ENCODE measurements around the gene TIMD4. TPM values are rescaled to one million over a fixed set of nuclear protein-coding genes. Genes with fewer than 3 reads are reported as not detected.
"Not testable (repeated sequence)": the region's sequence is repeated elsewhere in the genome, so short reads cannot be mapped to it uniquely, and the experiment has no call there.

TIMD4 gene
- total and polyA plus RNA-seq, 2 experiments from 2014 or later = 0.18 TPM; not detected in 1

GRCh38 chr5:156981481-156981880 lies 18.5 kb upstream of the TIMD4 start:
- no peaks in the 10 kb centered on the region for H3K9me3 ChIP-seq (ENCODE audit: low read depth)
- H3K27ac ChIP-seq = no peak overlapping the region
- no peak for DNase-seq (ENCODE audit: low read depth in 1 of 2, low spot score in 1 of 2)
- H3K4me3 ChIP-seq = no peak overlapping the region
- no peaks in the 10 kb centered on the region for H3K36me3 ChIP-seq
- H3K4me1 ChIP-seq (ENCODE audit: low read depth) = no peaks in the 10 kb centered on the region
- TF ChIP-seq CTCF (IDR thresholded peaks at IDR 0.05; ENCODE audit: low read depth, low read length) = no peak
- no peaks in the 10 kb centered on the region for H3K27me3 ChIP-seq

- H3K27me3 ChIP-seq = no peaks in the 10 kb centered on the region
These were observed 11.3 kb upstream of the TIMD4 start for GRCh38 chr5:156974328-156974727.

GRCh38 chr5:156971848-156972525 lies 9.0 kb upstream of the TIMD4 start:
- Histone ChIP-seq H3K27ac (no peak overlapping the region), H3K4me1 (ENCODE audit: low read depth) (no peaks in the 10 kb centered on the region), H3K27me3 (no peaks in the 10 kb centered on the region), H3K36me3 (no peaks in the 10 kb centered on the region), H3K9me3 (ENCODE audit: low read depth) (no peaks in the 10 kb centered on the region), H3K4me3 (no peak overlapping the region)
- no peak for DNase-seq (ENCODE audit: low read depth in 1 of 2, low spot score in 1 of 2)
- TF ChIP-seq CTCF (IDR thresholded peaks at IDR 0.05; ENCODE audit: low read depth, low read length) = no peak

More at GRCh38 chr5:156974328-156974727, 11.3 kb upstream of the TIMD4 start:
- no peaks in the 10 kb centered on the region for H3K36me3 ChIP-seq
- no peak overlapping the region for H3K4me3 ChIP-seq
- no peak overlapping the region for H3K27ac ChIP-seq
- no peak for TF ChIP-seq CTCF (IDR thresholded peaks at IDR 0.05; ENCODE audit: low read depth, low read length)
- H3K9me3 ChIP-seq (ENCODE audit: low read depth) = no peaks in the 10 kb centered on the region
- no peaks in the 10 kb centered on the region for H3K4me1 ChIP-seq (ENCODE audit: low read depth)
- DNase-seq (ENCODE audit: low read depth in 1 of 2, low spot score in 1 of 2) = no peak

GRCh38 chr5:156971415-156971814 lies 8.4 kb upstream of the TIMD4 start:
- Histone ChIP-seq H3K27ac (no peak overlapping the region), H3K9me3 (ENCODE audit: low read depth) (no peaks in the 10 kb centered on the region), H3K4me3 (no peak overlapping the region), H3K4me1 (ENCODE audit: low read depth) (no peaks in the 10 kb centered on the region), H3K36me3 (no peaks in the 10 kb centered on the region), H3K27me3 (no peaks in the 10 kb centered on the region)
- no peak for TF ChIP-seq CTCF (IDR thresholded peaks at IDR 0.05; ENCODE audit: low read depth, low read length)
- no peak for DNase-seq (ENCODE audit: low read depth in 1 of 2, low spot score in 1 of 2)

- not testable (repeated sequence) for H3K4me1 ChIP-seq (ENCODE audit: low read depth); H3K9me3 ChIP-seq (ENCODE audit: low read depth); DNase-seq (ENCODE audit: low read depth in 1 of 2, low spot score in 1 of 2); H3K27me3 ChIP-seq; H3K27ac ChIP-seq; H3K4me3 ChIP-seq; H3K36me3 ChIP-seq
These were observed 4.4 kb upstream of the TIMD4 start for GRCh38 chr5:156967386-156967785.

GRCh38 chr5:156956321-156956720 lies 6.7 kb downstream of the TIMD4 start:
- no peak for TF ChIP-seq CTCF (IDR thresholded peaks at IDR 0.05; ENCODE audit: low read depth, low read length)
- Histone ChIP-seq H3K27me3 (no peaks in the 10 kb centered on the region), H3K36me3 (no peaks in the 10 kb centered on the region), H3K4me1 (ENCODE audit: low read depth) (no peaks in the 10 kb centered on the region), H3K4me3 (no peak overlapping the region), H3K27ac (no peak overlapping the region), H3K9me3 (ENCODE audit: low read depth) (no peaks in the 10 kb centered on the region)
- DNase-seq (ENCODE audit: low read depth in 1 of 2, low spot score in 1 of 2) = no peak
